Heart left ventricle (tissue), 13 donors: ENCODE measurements around the gene THSD4.

Experiments used
- POLR2A ChIP-seq, 2 donors: fragments of 450-650 bp; IDR thresholded peaks; one replicate each; pipeline ENCODE4 v1.6.1; 2017; ENCODE audit warnings: antibody characterized with exemption in 2 of 2, mild to moderate bottlenecking in 2 of 2, moderate library complexity in 2 of 2
- TF ChIP-seq, protein P1 (sequence below), 12 donors: fragments of 200-600 bp; sonication (generic) in 4 of 12; IDR thresholded peaks; one replicate each; pipeline versions ENCODE4 v1.5.0 to v1.8.0; 2018 to 2022; ENCODE audit warnings: antibody characterized with exemption in 12 of 12, mild to moderate bottlenecking in 5 of 12
- donor health status: ischemic (EF 13 %, LVEDD 7.1; RV severe dilation, severe dysfunction).
- donor health status: DM: no; HTN: yes; CAD: no.
- donor health status: DM: no; HTN: no; CAD: no.
- donor health status: ischemic (EF 25% LVEDD 6.9; RV normal size, moderate dysfunction).
- donor health status: ischemic (EF 25% LVEDD 5.7; RV mildly dilated, moderate dysfunction).
- donor health status: ischemic (EF 35%, LVEDD 5.7; RV mildly dilated, moderate dysfunction).
- donor health status: nonischemic (EF 11% LVEDD 7.7; RV severe dilation, severe dysfunction).
- donor health status: DM: yes; HTN: yes; CAD: no.
- donor health status: PGD.
- donor health status: ischemic (EF 29% LVEDD 5.4; RV normal size, mild dysfunction).
- donor health status: nonischemic (EF 23%, LVEDD 6.1; RV moderate dilation, normal function).

DNA sequence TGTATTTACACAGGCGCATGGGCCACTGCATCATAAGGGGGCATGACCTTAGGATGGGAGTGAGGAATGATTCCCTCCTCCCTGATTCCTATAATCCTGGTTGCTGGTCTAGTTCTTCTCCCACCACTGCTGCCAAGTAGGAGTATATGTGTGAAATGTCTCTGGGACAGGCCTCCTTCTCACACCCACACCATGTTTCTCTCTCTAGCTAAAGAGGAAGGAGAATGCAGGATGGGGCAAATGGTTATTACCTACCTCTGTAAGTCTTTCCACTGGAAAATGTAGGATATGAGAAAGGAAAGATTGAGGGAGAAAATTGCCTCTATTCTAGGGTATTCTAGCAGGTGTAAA is 159.2 kb downstream of the THSD4 start:
- TF ChIP-seq, protein P1, sequence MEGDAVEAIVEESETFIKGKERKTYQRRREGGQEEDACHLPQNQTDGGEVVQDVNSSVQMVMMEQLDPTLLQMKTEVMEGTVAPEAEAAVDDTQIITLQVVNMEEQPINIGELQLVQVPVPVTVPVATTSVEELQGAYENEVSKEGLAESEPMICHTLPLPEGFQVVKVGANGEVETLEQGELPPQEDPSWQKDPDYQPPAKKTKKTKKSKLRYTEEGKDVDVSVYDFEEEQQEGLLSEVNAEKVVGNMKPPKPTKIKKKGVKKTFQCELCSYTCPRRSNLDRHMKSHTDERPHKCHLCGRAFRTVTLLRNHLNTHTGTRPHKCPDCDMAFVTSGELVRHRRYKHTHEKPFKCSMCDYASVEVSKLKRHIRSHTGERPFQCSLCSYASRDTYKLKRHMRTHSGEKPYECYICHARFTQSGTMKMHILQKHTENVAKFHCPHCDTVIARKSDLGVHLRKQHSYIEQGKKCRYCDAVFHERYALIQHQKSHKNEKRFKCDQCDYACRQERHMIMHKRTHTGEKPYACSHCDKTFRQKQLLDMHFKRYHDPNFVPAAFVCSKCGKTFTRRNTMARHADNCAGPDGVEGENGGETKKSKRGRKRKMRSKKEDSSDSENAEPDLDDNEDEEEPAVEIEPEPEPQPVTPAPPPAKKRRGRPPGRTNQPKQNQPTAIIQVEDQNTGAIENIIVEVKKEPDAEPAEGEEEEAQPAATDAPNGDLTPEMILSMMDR (IDR thresholded peaks at IDR 0.05) = no peak
- no peak for TF ChIP-seq POLR2A (IDR thresholded peaks at IDR 0.05)
